H1 (cell line): ENCODE data around the gene FNDC3A. TPM values are rescaled to one million over a fixed set of nuclear protein-coding genes. Genes with fewer than 3 reads are reported as not detected.

Experiments
- ASH2L ChIP-seq: fragments of 200-600, 300-600 bp; sonication (generic); IDR thresholded peaks from one replicate; pipeline ENCODE4 v1.7.1; 2017; ENCODE audit warnings: low read length
- CHD2 ChIP-seq: IDR thresholded peaks from 2 replicates; pipeline ENCODE4 v1.6.1; 2012; ENCODE audit warnings: low read length, improper control_type of control experiment
- CHD7 ChIP-seq: fragments of 300-600 bp; sonication (generic); IDR thresholded peaks from 2 replicates; pipeline ENCODE4 v1.7.1; 2012; ENCODE audit warnings: low read length, moderate library complexity, mild to moderate bottlenecking, inconsistent platforms; ENCODE audit not compliant: insufficient replicate concordance
- E2F6 ChIP-seq: IDR thresholded peaks from 2 replicates; pipeline ENCODE4 v1.6.1; 2012; ENCODE audit warnings: inconsistent platforms
- GTF2F1 ChIP-seq: IDR thresholded peaks from 2 replicates; pipeline ENCODE4 v1.6.1; 2012; ENCODE audit warnings: low read depth, low read length, improper control_type of control experiment, borderline replicate concordance
- NANOG ChIP-seq: IDR thresholded peaks from 2 replicates; pipeline ENCODE4 v1.6.1; 2011; ENCODE audit warnings: low read length, low read depth, mild to moderate bottlenecking, inconsistent platforms; ENCODE audit not compliant: insufficient read depth, poor library complexity, severe bottlenecking
- NRF1 ChIP-seq: IDR thresholded peaks from 2 replicates; pipeline ENCODE4 v1.6.1; 2011; ENCODE audit warnings: mild to moderate bottlenecking, low read depth, low read length, improper control_type of control experiment
- POLR2AphosphoS5 ChIP-seq: IDR thresholded peaks from 2 replicates; pipeline ENCODE4 v1.6.1; 2011; ENCODE audit warnings: low read depth, low read length
- RBBP5 ChIP-seq: IDR thresholded peaks from 2 replicates; pipeline ENCODE4 v1.7.1; 2012; ENCODE audit warnings: low read depth, mild to moderate bottlenecking, inconsistent platforms, low read length, moderate library complexity, borderline replicate concordance
- RNF2 ChIP-seq: fragments of 200-900, 300-1000 bp; sonication (generic); IDR thresholded peaks from 2 replicates; pipeline ENCODE4 v1.7.1; 2016; ENCODE audit warnings: borderline replicate concordance, low read depth, mild to moderate bottlenecking, antibody characterized with exemption, low read length; ENCODE audit not compliant: poor library complexity, severe bottlenecking; ENCODE audit errors: missing control alignments
- polyA plus RNA-seq, 7 experiments: library from polyadenylated mRNA; depleted of rRNA in 3 of 7; stranded (reverse) in 5 of 7; unstranded in 2 of 7; fragments of >200 nt in 5 of 7; fragments of 200-250 nt in 2 of 7; gene quantifications; 1 replicate in 5 of 7; 2 replicates in 1 of 7; 4 replicates in 1 of 7; pipeline versions ENCODE4 v1.2.1 to v1.2.3, GENCODE V29; 2011 to 2013; ENCODE audit warnings: missing spikeins in 2 of 7, mixed read lengths in 2 of 7
- total RNA-seq: library from RNA; stranded (reverse); fragmentation: NEBNext Ultra II Directional; extraction: Animal tissue kit (Norgen Biotek cat#: 25700); gene quantifications from 2 replicates; pipeline ENCODE4 v1.2.1, GENCODE V29; 2021

The FNDC3A gene
- total and polyA plus RNA-seq, 2 of the 8 experiments (the other 6 are each of a cell fraction or from before 2014, with no cell fraction given), result 14.6 to 26.0 TPM

DNA sequence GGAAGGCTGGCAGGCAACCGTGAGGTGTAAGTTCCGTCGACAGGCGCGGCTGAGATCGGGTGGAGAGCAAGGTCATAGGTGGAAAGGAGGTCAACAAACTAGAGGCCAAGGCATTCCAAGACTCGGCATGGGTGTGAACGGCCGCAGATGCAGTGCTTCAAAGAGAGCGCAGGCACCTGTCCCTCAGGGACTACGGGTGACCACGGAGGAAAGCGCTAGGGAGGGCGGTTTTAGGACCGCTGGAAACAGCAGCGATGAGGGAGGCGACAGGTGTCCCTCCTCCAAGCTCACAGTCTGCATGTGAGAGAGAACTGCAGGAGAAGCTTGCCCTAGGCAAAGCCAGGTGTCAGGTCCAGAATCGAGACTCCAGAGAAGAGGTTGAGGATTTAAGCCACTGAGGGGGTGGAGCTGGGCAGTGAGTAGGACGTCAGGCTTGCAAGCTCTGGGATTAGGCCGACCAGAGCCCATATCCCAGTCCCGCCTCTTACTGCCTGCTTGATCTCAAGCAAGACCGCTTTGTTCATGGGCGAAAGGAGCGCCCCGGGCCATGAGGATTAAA is 242.9 kb downstream of the FNDC3A start (continued):
- TF ChIP-seq CHD7 (no peak), RNF2 (peak; percentile 44), RBBP5 (0 out of 2 replicates have a peak, but pooled peaks have one; percentile 10), CHD2 (no peak), POLR2AphosphoS5 (no peak), GTF2F1 (no peak), E2F6 (peak; percentile 69; the same call in 1 of the 2 replicates), NANOG (no peak), ASH2L (peak; percentile 71), NRF1 (no peak)
